Measurements from ENCODE around the gene SAPCD2.
A peak's percentile ranks its signal among the peaks of the same experiment; 100 is the strongest.
"Not testable (repeated sequence)": the region's sequence is repeated elsewhere in the genome, so short reads cannot be mapped to it uniquely, and the experiment has no call there.

SAPCD2 gene

DNA sequence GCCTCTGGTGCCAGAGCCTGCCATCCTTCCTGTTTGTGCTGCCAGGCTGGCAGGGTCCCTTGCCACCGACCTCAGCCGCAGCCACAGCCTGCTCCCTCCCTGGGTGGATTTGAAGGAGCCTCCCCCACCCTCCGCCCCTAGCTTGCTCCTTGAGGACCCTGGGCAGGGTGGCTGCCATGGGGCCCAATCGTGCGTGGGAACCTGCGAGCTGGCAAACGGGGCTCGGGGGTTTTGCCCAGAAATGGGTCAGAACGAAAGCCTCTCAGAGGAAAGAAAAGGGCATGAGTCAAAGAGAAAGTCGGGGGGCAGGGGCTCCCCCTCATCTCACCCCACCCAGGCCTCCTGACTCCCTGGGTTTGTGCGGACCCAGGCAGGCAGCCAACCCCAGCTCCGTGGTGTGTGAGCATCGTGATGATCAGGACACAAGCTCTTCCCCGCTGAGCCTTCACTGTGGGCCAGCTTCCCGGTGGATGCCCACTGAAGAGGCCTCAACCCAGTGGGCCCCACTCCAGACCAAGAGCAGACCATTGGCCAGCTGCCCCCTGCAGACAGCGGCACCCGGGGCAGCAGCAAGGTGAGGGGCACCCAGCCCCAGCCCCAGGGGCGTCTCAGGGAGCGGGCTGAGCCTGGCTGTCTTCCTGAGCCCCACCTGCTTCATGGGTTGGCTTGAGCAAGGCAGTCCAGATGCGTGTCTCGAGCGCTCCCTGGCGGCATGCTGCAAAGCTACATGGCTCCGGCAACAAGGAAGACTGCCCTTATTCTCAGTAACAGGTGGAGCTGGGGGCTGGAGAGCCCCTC lies 35.4 kb downstream of the SAPCD2 start:
- Histone ChIP-seq H4K20me1 (ENCODE audit: insufficient read depth, low read length) (no peaks in the 10 kb centered on the region), H3K4me2 (ENCODE audit: low read depth, low read length) (peak overlapping the region; percentile 7; the same call in 1 of the 2 replicates), H3K9me2 (replicated peaks; ENCODE audit: insufficient read depth, low read length) (no peaks in the 10 kb centered on the region), H3F3A (ENCODE audit: insufficient read depth, low read length) (no peaks in the 10 kb centered on the region; the same call in 1 of the 2 replicates), H3K4me1 (ENCODE audit: low read length) (no peaks in the 10 kb centered on the region), H3K9me3 (replicated peaks; ENCODE audit: insufficient read depth, low read length) (no peaks in the 10 kb centered on the region), H2AFZ (ENCODE audit: low read length) (no peak overlapping the region), H3K36me3 (replicated peaks; ENCODE audit: insufficient read depth, low read length) (no peaks in the 10 kb centered on the region), H3K4me3 (ENCODE audit: low read length) (no peak overlapping the region), H3K27ac (ENCODE audit: low read length) (no peak overlapping the region), H3K79me2 (ENCODE audit: low read length) (no peaks in the 10 kb centered on the region), H3K27me3 (replicated peaks; ENCODE audit: insufficient read depth, low read length) (peaks cover 81% of the 10 kb centered on the region), H3K9ac (ENCODE audit: low read length) (no peak overlapping the region)
- peak; percentile 81 for DNase-seq
- TF ChIP-seq EZH2 (optimal IDR thresholded peaks at IDR 0.05; ENCODE audit: low read depth, low read length) (no peak), EZH2phosphoT487 (IDR thresholded peaks at IDR 0.05; ENCODE audit: low read length) (no peak)
- TF ChIP-seq, protein P1, sequence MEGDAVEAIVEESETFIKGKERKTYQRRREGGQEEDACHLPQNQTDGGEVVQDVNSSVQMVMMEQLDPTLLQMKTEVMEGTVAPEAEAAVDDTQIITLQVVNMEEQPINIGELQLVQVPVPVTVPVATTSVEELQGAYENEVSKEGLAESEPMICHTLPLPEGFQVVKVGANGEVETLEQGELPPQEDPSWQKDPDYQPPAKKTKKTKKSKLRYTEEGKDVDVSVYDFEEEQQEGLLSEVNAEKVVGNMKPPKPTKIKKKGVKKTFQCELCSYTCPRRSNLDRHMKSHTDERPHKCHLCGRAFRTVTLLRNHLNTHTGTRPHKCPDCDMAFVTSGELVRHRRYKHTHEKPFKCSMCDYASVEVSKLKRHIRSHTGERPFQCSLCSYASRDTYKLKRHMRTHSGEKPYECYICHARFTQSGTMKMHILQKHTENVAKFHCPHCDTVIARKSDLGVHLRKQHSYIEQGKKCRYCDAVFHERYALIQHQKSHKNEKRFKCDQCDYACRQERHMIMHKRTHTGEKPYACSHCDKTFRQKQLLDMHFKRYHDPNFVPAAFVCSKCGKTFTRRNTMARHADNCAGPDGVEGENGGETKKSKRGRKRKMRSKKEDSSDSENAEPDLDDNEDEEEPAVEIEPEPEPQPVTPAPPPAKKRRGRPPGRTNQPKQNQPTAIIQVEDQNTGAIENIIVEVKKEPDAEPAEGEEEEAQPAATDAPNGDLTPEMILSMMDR (IDR thresholded peaks at IDR 0.05; ENCODE audit: low read length): peak; percentile 92

GRCh38 chr9:137034039-137034708 lies 36.2 kb downstream of the SAPCD2 start:
- Histone ChIP-seq H4K20me1 (ENCODE audit: insufficient read depth, low read length) (no peaks in the 10 kb centered on the region), H3K9me3 (replicated peaks; ENCODE audit: insufficient read depth, low read length) (no peaks in the 10 kb centered on the region), H3F3A (ENCODE audit: insufficient read depth, low read length) (peaks cover 1% of the 10 kb centered on the region), H3K27ac (ENCODE audit: low read length) (no peak overlapping the region), H3K4me1 (ENCODE audit: low read length) (peaks cover 5% of the 10 kb centered on the region), H2AFZ (ENCODE audit: low read length) (no peak overlapping the region), H3K27me3 (replicated peaks; ENCODE audit: insufficient read depth, low read length) (peaks cover 77% of the 10 kb centered on the region), H3K9ac (ENCODE audit: low read length) (no peak overlapping the region), H3K4me3 (ENCODE audit: low read length) (no peak overlapping the region), H3K9me2 (replicated peaks; ENCODE audit: insufficient read depth, low read length) (no peaks in the 10 kb centered on the region), H3K36me3 (replicated peaks; ENCODE audit: insufficient read depth, low read length) (no peaks in the 10 kb centered on the region), H3K79me2 (ENCODE audit: low read length) (no peaks in the 10 kb centered on the region), H3K4me2 (ENCODE audit: low read depth, low read length) (peak overlapping the region; percentile 7; the same call in 1 of the 2 replicates)
- no peak for DNase-seq
- TF ChIP-seq EZH2 (optimal IDR thresholded peaks at IDR 0.05; ENCODE audit: low read depth, low read length) (no peak), EZH2phosphoT487 (IDR thresholded peaks at IDR 0.05; ENCODE audit: low read length) (no peak)
- TF ChIP-seq, protein P1 (IDR thresholded peaks at IDR 0.05; ENCODE audit: low read length): no peak

DNA sequence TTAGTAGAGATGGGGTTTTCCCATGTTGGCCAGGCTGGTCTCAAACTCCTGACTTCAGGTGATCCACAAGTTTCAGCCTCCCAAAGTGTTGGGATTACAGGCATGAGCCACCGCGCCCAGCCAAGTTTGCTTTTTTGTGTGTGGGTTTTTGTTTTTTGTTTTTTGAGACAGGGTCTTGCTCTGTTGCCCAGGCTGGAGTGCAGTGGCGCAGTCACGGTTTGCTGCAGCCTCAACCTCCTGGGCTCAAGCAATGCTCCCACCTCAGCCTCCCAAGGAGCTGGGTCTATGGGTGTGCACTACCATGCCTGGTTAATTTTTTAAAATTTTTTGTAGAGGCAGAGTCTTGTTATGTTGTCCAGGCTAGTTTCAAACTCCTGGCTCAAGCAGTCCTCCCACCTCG lies 36.9 kb downstream of the SAPCD2 start:
- not testable (repeated sequence) for DNase-seq; H3K27ac ChIP-seq (ENCODE audit: low read length); H3K9ac ChIP-seq (ENCODE audit: low read length); H3K9me3 ChIP-seq (replicated peaks; ENCODE audit: insufficient read depth, low read length); H3F3A ChIP-seq (ENCODE audit: insufficient read depth, low read length); H3K36me3 ChIP-seq (replicated peaks; ENCODE audit: insufficient read depth, low read length); H3K4me3 ChIP-seq (ENCODE audit: low read length); H3K9me2 ChIP-seq (replicated peaks; ENCODE audit: insufficient read depth, low read length); H3K79me2 ChIP-seq (ENCODE audit: low read length); H2AFZ ChIP-seq (ENCODE audit: low read length); H4K20me1 ChIP-seq (ENCODE audit: insufficient read depth, low read length); H3K4me2 ChIP-seq (ENCODE audit: low read depth, low read length); H3K4me1 ChIP-seq (ENCODE audit: low read length)
- peaks cover 70% of the 10 kb centered on the region for H3K27me3 ChIP-seq (replicated peaks; ENCODE audit: insufficient read depth, low read length)

GRCh38 chr9:137032858-137033257 lies 37.5 kb downstream of the SAPCD2 start:
- H3K9me2 ChIP-seq (replicated peaks; ENCODE audit: insufficient read depth, low read length): no peaks in the 10 kb centered on the region
- H3K4me1 ChIP-seq (ENCODE audit: low read length): peaks cover 8% of the 10 kb centered on the region
- peaks cover 70% of the 10 kb centered on the region for H3K27me3 ChIP-seq (replicated peaks; ENCODE audit: insufficient read depth, low read length)
- DNase-seq: no peak
- no peak overlapping the region for H3K4me2 ChIP-seq (ENCODE audit: low read depth, low read length)
- no peaks in the 10 kb centered on the region for H4K20me1 ChIP-seq (ENCODE audit: insufficient read depth, low read length)
- H3K9me3 ChIP-seq (replicated peaks; ENCODE audit: insufficient read depth, low read length): no peaks in the 10 kb centered on the region
- no peak overlapping the region for H3K9ac ChIP-seq (ENCODE audit: low read length)
- H3K36me3 ChIP-seq (replicated peaks; ENCODE audit: insufficient read depth, low read length): no peaks in the 10 kb centered on the region
- H2AFZ ChIP-seq (ENCODE audit: low read length): no peak overlapping the region
- peaks cover 5% of the 10 kb centered on the region for H3F3A ChIP-seq (ENCODE audit: insufficient read depth, low read length)
- H3K4me3 ChIP-seq (ENCODE audit: low read length): no peak overlapping the region
- H3K79me2 ChIP-seq (ENCODE audit: low read length): no peaks in the 10 kb centered on the region
- no peak overlapping the region for H3K27ac ChIP-seq (ENCODE audit: low read length)
- TF ChIP-seq, protein P1 (IDR thresholded peaks at IDR 0.05; ENCODE audit: low read length): no peak
- no peak for TF ChIP-seq EZH2phosphoT487 (IDR thresholded peaks at IDR 0.05; ENCODE audit: low read length)
- no peak for TF ChIP-seq EZH2 (optimal IDR thresholded peaks at IDR 0.05; ENCODE audit: low read depth, low read length)

Data from MM.1S (cell line).